IMR-90 (cell line): ENCODE data around the gene RND1.

Source experiments
- CTCF ChIP-seq: conservative IDR thresholded peaks from 2 replicates; pipeline ENCODE4 v1.5.1; 2012; ENCODE audit warnings: mild to moderate bottlenecking, low read depth, low read length, improper control_type of control experiment
- ELK1 ChIP-seq: fragments of 150-350 bp; IDR thresholded peaks from 2 replicates; pipeline ENCODE4 v1.6.1; 2016; ENCODE audit warnings: low read depth, mild to moderate bottlenecking, low read length, moderate library complexity, borderline replicate concordance
- FOS ChIP-seq: fragments of 150-350 bp; IDR thresholded peaks from 2 replicates; pipeline ENCODE4 v1.6.1; 2016; ENCODE audit warnings: low read depth, low read length
- MAFK ChIP-seq: IDR thresholded peaks from 2 replicates; pipeline ENCODE4 v1.6.1; 2012; ENCODE audit warnings: low read depth, low read length, improper control_type of control experiment
- POLR2A ChIP-seq: IDR thresholded peaks from 2 replicates; pipeline ENCODE4 v1.6.1; 2012; ENCODE audit warnings: mild to moderate bottlenecking, low read depth, low read length
- RAD21 ChIP-seq: IDR thresholded peaks from 2 replicates; pipeline ENCODE4 v1.6.1; 2012; ENCODE audit warnings: low read length, improper control_type of control experiment
- RCOR1 ChIP-seq: IDR thresholded peaks from 2 replicates; pipeline ENCODE4 v1.6.1; 2012; ENCODE audit warnings: mild to moderate bottlenecking, low read length, improper control_type of control experiment; ENCODE audit not compliant: insufficient replicate concordance
- RFX5 ChIP-seq: IDR thresholded peaks from 2 replicates; pipeline ENCODE4 v1.8.0; 2012; ENCODE audit warnings: low read depth, mild to moderate bottlenecking, low read length, moderate library complexity
- USF2 ChIP-seq: fragments of 150-350 bp; IDR thresholded peaks from 2 replicates; pipeline ENCODE4 v1.6.1; 2017; ENCODE audit warnings: mild to moderate bottlenecking, antibody characterized with exemption, low read length, low read depth

- TF ChIP-seq CTCF = no peak
- TF ChIP-seq MAFK = no peak
- no peak for TF ChIP-seq FOS
- TF ChIP-seq POLR2A = no peak
- no peak for TF ChIP-seq RCOR1
- TF ChIP-seq ELK1 = no peak
- TF ChIP-seq RAD21 = no peak
- no peak for TF ChIP-seq USF2
- TF ChIP-seq RFX5 = no peak
Observed at GRCh38 chr12:48861111-48861510, 4.6 kb downstream of the RND1 start.
